ENCODE data around the gene CCDC177.
A peak's percentile ranks its signal among the peaks of the same experiment; 100 is the strongest.

CCDC177 gene

DNA sequence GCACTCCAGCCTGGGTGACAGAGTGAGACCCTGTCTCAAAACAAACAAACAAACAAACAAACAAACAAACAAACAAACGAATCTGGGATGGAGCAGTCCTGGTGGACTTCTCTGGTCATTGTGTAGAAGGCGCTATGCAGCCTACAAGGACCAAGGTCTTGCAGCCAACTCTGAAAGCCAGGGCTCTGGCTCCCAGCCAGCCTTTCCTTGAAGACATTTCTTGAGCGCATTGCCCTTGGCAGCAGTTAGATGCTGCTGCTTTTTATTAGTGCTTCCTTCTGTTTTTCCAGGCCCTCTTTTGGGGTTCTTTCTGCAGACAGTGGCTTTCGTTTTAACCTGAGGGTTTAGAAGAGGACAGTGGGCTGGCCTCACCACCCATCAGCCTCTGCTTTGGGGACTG is 20.2 kb downstream of the CCDC177 start:
- H2AFZ ChIP-seq (ENCODE audit: low read length), result no peak overlapping the region
- no peak overlapping the region for H3K14ac ChIP-seq (ENCODE audit: low read length)
- H2AK5ac ChIP-seq (ENCODE audit: low read depth, low read length), result no peak overlapping the region
- no peak overlapping the region for H3K27ac ChIP-seq (replicated peaks; ENCODE audit: low read length)
- no peaks in the 10 kb centered on the region for H3K9me3 ChIP-seq (replicated peaks in 1 of 2; ENCODE audit: control insufficient read depth in 2 of 2, insufficient read depth in 1 of 2, low read depth in 1 of 2, low read length in 2 of 2)
- H3K9ac ChIP-seq (ENCODE audit: low read depth, low read length, poor library complexity), result no peak overlapping the region
- no peak overlapping the region for H3K18ac ChIP-seq (ENCODE audit: low read length)
- no CpG with 5 or more reads among the region's 4 CpGs for WGBS, 2 donors (ENCODE audit: extremely low coverage in 2 of 2, insufficient read length in 2 of 2, insufficient replicate concordance in 1 of 2)
- DNase-seq (ENCODE audit: low spot score), result no peak
- peak overlapping the region; percentile 57 for H2BK15ac ChIP-seq (ENCODE audit: low read length)
- no peak overlapping the region for H3K4me2 ChIP-seq (ENCODE audit: insufficient read depth, low read length, poor library complexity, severe bottlenecking)
- H4K8ac ChIP-seq (ENCODE audit: low read depth, low read length), result no peak overlapping the region
- no peak overlapping the region for H4K91ac ChIP-seq (ENCODE audit: low read depth, low read length, poor library complexity)
- H2BK5ac ChIP-seq (ENCODE audit: low read length), result no peak overlapping the region
- no peaks in the 10 kb centered on the region for H3K36me3 ChIP-seq (replicated peaks in 1 of 2; ENCODE audit: control insufficient read depth in 2 of 2, insufficient read depth in 2 of 2, low read length in 2 of 2)
- no peak overlapping the region for H2BK12ac ChIP-seq (ENCODE audit: low read length)
- no peaks in the 10 kb centered on the region for H3K79me1 ChIP-seq (ENCODE audit: low read depth, low read length)
- no peaks in the 10 kb centered on the region for H3K27me3 ChIP-seq (ENCODE audit: control insufficient read depth in 3 of 3, insufficient read depth in 3 of 3, low read depth in 1 of 3, low read length in 3 of 3)
- H2BK120ac ChIP-seq (ENCODE audit: low read depth, low read length), result no peak overlapping the region
- no peak overlapping the region for H3K4ac ChIP-seq (ENCODE audit: low read length)
- no peak overlapping the region for H3K23ac ChIP-seq (ENCODE audit: low read depth, low read length, poor library complexity)
- no peak overlapping the region for H3K4me3 ChIP-seq (ENCODE audit: low read length in 2 of 2)
- H3K4me1 ChIP-seq (ENCODE audit: control insufficient read depth in 2 of 2, insufficient read depth in 1 of 2, low read depth in 1 of 2, low read length in 2 of 2), result peaks cover 4 to 19% of the 10 kb centered on the region in 2 donors

- H3K27ac ChIP-seq (replicated peaks; ENCODE audit: low read length), result no peak overlapping the region
- no peak overlapping the region for H3K14ac ChIP-seq (ENCODE audit: low read length)
- H4K91ac ChIP-seq (ENCODE audit: low read depth, low read length, poor library complexity), result no peak overlapping the region
- peaks cover 3 to 12% of the 10 kb centered on the region in 2 donors for H3K4me1 ChIP-seq (ENCODE audit: control insufficient read depth in 2 of 2, insufficient read depth in 1 of 2, low read depth in 1 of 2, low read length in 2 of 2)
- H3K79me1 ChIP-seq (ENCODE audit: low read depth, low read length), result no peaks in the 10 kb centered on the region
- no peak overlapping the region for H2AFZ ChIP-seq (ENCODE audit: low read length)
- H3K23ac ChIP-seq (ENCODE audit: low read depth, low read length, poor library complexity), result no peak overlapping the region
- no peak overlapping the region for H4K8ac ChIP-seq (ENCODE audit: low read depth, low read length)
- no peak overlapping the region for H2BK5ac ChIP-seq (ENCODE audit: low read length)
- no peak overlapping the region for H3K4ac ChIP-seq (ENCODE audit: low read length)
- no peak overlapping the region for H3K18ac ChIP-seq (ENCODE audit: low read length)
- H3K9me3 ChIP-seq (replicated peaks in 1 of 2; ENCODE audit: control insufficient read depth in 2 of 2, insufficient read depth in 1 of 2, low read depth in 1 of 2, low read length in 2 of 2), result no peaks in the 10 kb centered on the region
- no peak overlapping the region for H3K4me2 ChIP-seq (ENCODE audit: insufficient read depth, low read length, poor library complexity, severe bottlenecking)
- H2BK12ac ChIP-seq (ENCODE audit: low read length), result no peak overlapping the region
- no CpG with 5 or more reads among the region's 1 CpG for WGBS, 2 donors (ENCODE audit: extremely low coverage in 2 of 2, insufficient read length in 2 of 2, insufficient replicate concordance in 1 of 2)
- no peak overlapping the region for H2BK15ac ChIP-seq (ENCODE audit: low read length)
- H3K27me3 ChIP-seq (ENCODE audit: control insufficient read depth in 3 of 3, insufficient read depth in 3 of 3, low read depth in 1 of 3, low read length in 3 of 3), result no peaks in the 10 kb centered on the region
- no peaks in the 10 kb centered on the region for H3K36me3 ChIP-seq (replicated peaks in 1 of 2; ENCODE audit: control insufficient read depth in 2 of 2, insufficient read depth in 2 of 2, low read length in 2 of 2)
- no peak overlapping the region for H3K4me3 ChIP-seq (ENCODE audit: low read length in 2 of 2)
- H2AK5ac ChIP-seq (ENCODE audit: low read depth, low read length), result no peak overlapping the region
- no peak for DNase-seq (ENCODE audit: low spot score)
- no peak overlapping the region for H3K9ac ChIP-seq (ENCODE audit: low read depth, low read length, poor library complexity)
- no peak overlapping the region for H2BK120ac ChIP-seq (ENCODE audit: low read depth, low read length)
Observed at GRCh38 chr14:69553252-69553651, 21.4 kb downstream of the CCDC177 start.

DNA sequence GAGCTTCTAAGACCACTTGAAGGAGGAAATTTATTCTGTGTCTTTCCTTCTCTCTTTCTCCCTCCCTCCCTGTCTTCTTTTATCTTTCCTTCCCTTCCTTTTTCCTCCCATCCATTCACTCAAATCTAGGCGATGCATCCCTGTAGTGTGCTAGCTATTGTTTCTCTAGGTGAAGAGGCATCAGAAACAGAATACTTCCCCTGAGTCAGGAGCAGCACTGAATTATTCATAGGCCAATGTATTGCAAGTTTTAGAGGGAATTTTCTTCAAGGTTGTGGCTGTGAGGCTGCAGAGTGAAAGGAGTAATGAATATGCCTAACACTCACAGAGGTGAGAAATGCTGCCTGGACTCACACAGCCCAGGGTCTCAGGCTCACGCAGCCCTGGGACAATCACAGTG is 23.2 kb downstream of the CCDC177 start:
- H3K36me3 ChIP-seq (replicated peaks in 1 of 2; ENCODE audit: control insufficient read depth in 2 of 2, insufficient read depth in 2 of 2, low read length in 2 of 2), result no peaks in the 10 kb centered on the region
- no CpG with 5 or more reads among the region's 2 CpGs for WGBS, 2 donors (ENCODE audit: extremely low coverage in 2 of 2, insufficient read length in 2 of 2, insufficient replicate concordance in 1 of 2)
- H3K4ac ChIP-seq (ENCODE audit: low read length), result no peak overlapping the region
- no peaks in the 10 kb centered on the region for H3K27me3 ChIP-seq (ENCODE audit: control insufficient read depth in 3 of 3, insufficient read depth in 3 of 3, low read depth in 1 of 3, low read length in 3 of 3)
- no peak overlapping the region for H3K18ac ChIP-seq (ENCODE audit: low read length)
- no peak overlapping the region for H3K4me2 ChIP-seq (ENCODE audit: insufficient read depth, low read length, poor library complexity, severe bottlenecking)
- H2BK120ac ChIP-seq (ENCODE audit: low read depth, low read length), result no peak overlapping the region
- no peaks in the 10 kb centered on the region for H3K9me3 ChIP-seq (replicated peaks in 1 of 2; ENCODE audit: control insufficient read depth in 2 of 2, insufficient read depth in 1 of 2, low read depth in 1 of 2, low read length in 2 of 2)
- peak overlapping the region; percentile 0 for H2AFZ ChIP-seq (ENCODE audit: low read length)
- no peak overlapping the region for H2AK5ac ChIP-seq (ENCODE audit: low read depth, low read length)
- no peak for DNase-seq (ENCODE audit: low spot score)
- no peak overlapping the region for H3K9ac ChIP-seq (ENCODE audit: low read depth, low read length, poor library complexity)
- no peak overlapping the region for H2BK5ac ChIP-seq (ENCODE audit: low read length)
- H3K14ac ChIP-seq (ENCODE audit: low read length), result no peak overlapping the region
- no peaks in the 10 kb centered on the region for H3K79me1 ChIP-seq (ENCODE audit: low read depth, low read length)
- no peak overlapping the region for H3K23ac ChIP-seq (ENCODE audit: low read depth, low read length, poor library complexity)
- H3K4me1 ChIP-seq (ENCODE audit: control insufficient read depth in 2 of 2, insufficient read depth in 1 of 2, low read depth in 1 of 2, low read length in 2 of 2), result peaks cover 6 to 12% of the 10 kb centered on the region in 2 donors
- H3K4me3 ChIP-seq (ENCODE audit: low read length in 2 of 2), result no peak overlapping the region
- no peak overlapping the region for H2BK12ac ChIP-seq (ENCODE audit: low read length)
- H4K91ac ChIP-seq (ENCODE audit: low read depth, low read length, poor library complexity), result no peak overlapping the region
- H2BK15ac ChIP-seq (ENCODE audit: low read length), result no peak overlapping the region
- H3K27ac ChIP-seq (replicated peaks; ENCODE audit: low read length), result no peak overlapping the region
- H4K8ac ChIP-seq (ENCODE audit: low read depth, low read length), result no peak overlapping the region

GRCh38 chr14:69548566-69548965 is 26.1 kb downstream of the CCDC177 start:
- Histone ChIP-seq H3K79me1 (ENCODE audit: low read depth, low read length) (no peaks in the 10 kb centered on the region), H3K36me3 (replicated peaks in 1 of 2; ENCODE audit: control insufficient read depth in 2 of 2, insufficient read depth in 2 of 2, low read length in 2 of 2) (no peaks in the 10 kb centered on the region), H4K8ac (ENCODE audit: low read depth, low read length) (no peak overlapping the region), H2BK12ac (ENCODE audit: low read length) (no peak overlapping the region), H2AK5ac (ENCODE audit: low read depth, low read length) (no peak overlapping the region), H3K14ac (ENCODE audit: low read length) (peak overlapping the region; percentile 9), H3K23ac (ENCODE audit: low read depth, low read length, poor library complexity) (no peak overlapping the region), H2BK15ac (ENCODE audit: low read length) (no peak overlapping the region), H3K27ac (replicated peaks; ENCODE audit: low read length) (no peak overlapping the region), H2BK120ac (ENCODE audit: low read depth, low read length) (no peak overlapping the region), H3K4me1 (ENCODE audit: control insufficient read depth in 2 of 2, insufficient read depth in 1 of 2, low read depth in 1 of 2, low read length in 2 of 2) (peaks cover 10 to 22% of the 10 kb centered on the region in 2 donors), H3K4ac (ENCODE audit: low read length) (no peak overlapping the region), H3K9me3 (replicated peaks in 1 of 2; ENCODE audit: control insufficient read depth in 2 of 2, insufficient read depth in 1 of 2, low read depth in 1 of 2, low read length in 2 of 2) (peaks cover 0 to 2% of the 10 kb centered on the region in 2 donors), H3K27me3 (ENCODE audit: control insufficient read depth in 3 of 3, insufficient read depth in 3 of 3, low read depth in 1 of 3, low read length in 3 of 3) (no peaks in the 10 kb centered on the region), H3K4me2 (ENCODE audit: insufficient read depth, low read length, poor library complexity, severe bottlenecking) (no peak overlapping the region), H3K18ac (ENCODE audit: low read length) (peak overlapping the region; percentile 66), H3K9ac (ENCODE audit: low read depth, low read length, poor library complexity) (no peak overlapping the region), H2AFZ (ENCODE audit: low read length) (no peak overlapping the region), H2BK5ac (ENCODE audit: low read length) (no peak overlapping the region), H4K91ac (ENCODE audit: low read depth, low read length, poor library complexity) (no peak overlapping the region), H3K4me3 (ENCODE audit: low read length in 2 of 2) (no peak overlapping the region)
- DNase-seq (ENCODE audit: low spot score), result no peak
- WGBS, 2 donors (ENCODE audit: extremely low coverage in 2 of 2, insufficient read length in 2 of 2, insufficient replicate concordance in 1 of 2), result no CpG with 5 or more reads among the region's 8 CpGs

All from neuronal stem cell (in vitro differentiated cells).